B cell (primary cell): ENCODE measurements around the gene SLIT3. TPM values are rescaled to one million over a fixed set of nuclear protein-coding genes. Genes with fewer than 3 reads are reported as not detected.

Source experiments
- ATAC-seq: fragments of 200-7000 bp; cut with Tn5 transposase; one replicate; pipeline ENCODE4 v1.10.0; 2021; ENCODE audit warnings: low read depth, mild to moderate bottlenecking, moderate number of reproducible peaks, moderate library complexity
- CTCF ChIA-PET: fragments of 350-600 bp; sonication (Branson Sonifier 250); formaldehyde crosslinking; loops from one replicate; lab custom pipeline; 2021; ENCODE audit warnings: antibody characterized with exemption, inconsistent platforms; lab: Charles Lee
- POLR2A ChIA-PET: fragments of 350-600 bp; sonication (Branson Sonifier 250); formaldehyde crosslinking; loops from one replicate; lab custom pipeline; 2021; ENCODE audit warnings: antibody characterized with exemption; lab: Charles Lee
- DNase-seq: peaks from one replicate; pipeline ENCODE4 v3.0.0; 2013
- H2AFZ ChIP-seq: 2 replicates; pipeline ENCODE4 v1.6.1; 2012; ENCODE audit warnings: mild to moderate bottlenecking, low read depth, low read length; ENCODE audit not compliant: insufficient read depth, poor library complexity, severe bottlenecking
- H3K27ac ChIP-seq, 2 donors: 1 replicate in 1 of 2; 2 replicates in 1 of 2; pipeline ENCODE4 v1.5.1; 2012 to 2013; ENCODE audit warnings: low read length in 2 of 2, mild to moderate bottlenecking in 2 of 2, moderate library complexity in 1 of 2
- H3K27me3 ChIP-seq, 4 experiments: fragments of 200-600 bp in 1 of 4; sonication (generic) in 1 of 4; replicated peaks in 1 of 4; 1 replicate in 2 of 4; 2 replicates in 2 of 4; pipeline versions ENCODE4 v1.6.1 to v1.7.0; 2013 to 2016; ENCODE audit warnings: low read length in 3 of 4, mild to moderate bottlenecking in 2 of 4, mixed read lengths in 1 of 4, moderate library complexity in 1 of 4; ENCODE audit not compliant: insufficient read depth in 4 of 4, control insufficient read depth in 3 of 4; ENCODE audit errors: control extremely low read depth in 1 of 4
- H3K36me3 ChIP-seq, 2 experiments: replicated peaks in 1 of 2; 1 replicate in 1 of 2; 2 replicates in 1 of 2; pipeline versions ENCODE4 v1.6.1 to v1.7.1; 2013; ENCODE audit warnings: low read length in 1 of 2; ENCODE audit not compliant: insufficient read depth in 2 of 2, control insufficient read depth in 1 of 2; ENCODE audit errors: control extremely low read depth in 1 of 2, extremely low read depth in 1 of 2
- H3K4me1 ChIP-seq, 2 donors: fragments of 200-600 bp in 1 of 2; sonication (generic) in 1 of 2; 1 replicate in 1 of 2; 2 replicates in 1 of 2; pipeline versions ENCODE4 v1.5.1 to v1.6.1; 2013 to 2017; ENCODE audit warnings: low read length in 2 of 2; ENCODE audit not compliant: control insufficient read depth in 2 of 2, insufficient read depth in 2 of 2
- H3K4me2 ChIP-seq: replicated peaks from 2 replicates; pipeline ENCODE3; 2012; ENCODE audit warnings: mild to moderate bottlenecking, low read depth, low read length; ENCODE audit not compliant: poor library complexity, severe bottlenecking
- H3K4me3 ChIP-seq, 5 experiments: fragments of 200-600 bp in 1 of 5; sonication (generic) in 1 of 5; 1 replicate in 3 of 5; 2 replicates in 2 of 5; pipeline versions ENCODE4 v1.5.1 to v1.7.0; 2011 to 2016; ENCODE audit warnings: low read length in 4 of 5, mild to moderate bottlenecking in 4 of 5, low read depth in 2 of 5, control low read depth in 1 of 5, moderate library complexity in 1 of 5; ENCODE audit not compliant: insufficient read depth in 1 of 5; ENCODE audit errors: control extremely low read depth in 1 of 5, extremely low read depth in 1 of 5
- H3K79me2 ChIP-seq: fragments of 200-600 bp; sonication (generic); one replicate; pipeline ENCODE4 v1.6.0; 2016; ENCODE audit warnings: low read length; ENCODE audit not compliant: control insufficient read depth, insufficient read depth
- H3K9ac ChIP-seq: fragments of 200-600 bp; sonication (generic); 2 replicates; pipeline ENCODE4 v1.6.1; 2017; ENCODE audit warnings: mild to moderate bottlenecking, low read length, moderate library complexity
- H3K9me3 ChIP-seq, 3 donors: one replicate each; pipeline versions ENCODE4 v1.6.1 to v1.7.1; 2013; ENCODE audit warnings: low read length in 2 of 3; ENCODE audit not compliant: control insufficient read depth in 2 of 3, insufficient read depth in 1 of 3; ENCODE audit errors: control extremely low read depth in 1 of 3
- H4K20me1 ChIP-seq: 2 replicates; pipeline ENCODE4 v1.6.0; 2012; ENCODE audit warnings: mild to moderate bottlenecking, low read length; ENCODE audit not compliant: insufficient read depth, control insufficient read depth, poor library complexity, severe bottlenecking
- H3K27ac Mint-ChIP-seq: one replicate; pipeline ENCODE4 v1.8.0; 2021; ENCODE audit warnings: mixed read lengths
- H3K27me3 Mint-ChIP-seq: one replicate; pipeline ENCODE4 v1.8.0; 2021; ENCODE audit warnings: mixed read lengths
- H3K4me1 Mint-ChIP-seq: one replicate; pipeline ENCODE4 v1.8.0; 2021; ENCODE audit warnings: mixed read lengths
- H3K4me3 Mint-ChIP-seq: one replicate; pipeline ENCODE4 v1.8.0; 2021; ENCODE audit warnings: mixed read lengths
- H3K9me3 Mint-ChIP-seq: one replicate; pipeline ENCODE4 v1.8.0; 2022; ENCODE audit warnings: mixed read lengths; ENCODE audit not compliant: insufficient read depth
- EZH2 ChIP-seq: IDR thresholded peaks from 2 replicates; pipeline ENCODE4 v1.6.1; 2012; ENCODE audit warnings: borderline replicate concordance, low read depth, mild to moderate bottlenecking, moderate library complexity, low read length; ENCODE audit not compliant: insufficient read depth, poor library complexity, severe bottlenecking
- WGBS: methylation state at CpG from one replicate; pipeline ENCODE4 v1.1.5; 2013; ENCODE audit warnings: missing lambda C conversion rate; ENCODE audit not compliant: insufficient coverage; 5-methylcytosine and 5-hydroxymethylcytosine counted together
- intact Hi-C: fragments of 100-400 bp; cut with micrococcal nuclease; formaldehyde crosslinking; loops from one replicate; pipeline ENCODE4 v1.10.0; 2022
- polyA plus RNA-seq: library from polyadenylated mRNA; depleted of rRNA; stranded (reverse); fragments of >200 nt; gene quantifications from 2 replicates; pipeline ENCODE4 v1.2.3, GENCODE V29; 2012
- total RNA-seq, 2 donors: library from RNA; stranded (reverse); fragments of 120-200 nt in 1 of 2; gene quantifications; 1 replicate in 1 of 2; 2 replicates in 1 of 2; pipeline versions ENCODE4 v1.2.3 to v1.2.4, GENCODE V29; 2013 to 2022
- TF ChIP-seq, protein P1 (sequence below): fragments of 200-600 bp; IDR thresholded peaks from one replicate; pipeline ENCODE4 v1.8.0; 2022; ENCODE audit warnings: antibody characterized with exemption, mild to moderate bottlenecking

Gene SLIT3
- total and polyA plus RNA-seq, 2 donors (not counting 1 experiment from before 2014, with no cell fraction given), result not detected

DNA sequence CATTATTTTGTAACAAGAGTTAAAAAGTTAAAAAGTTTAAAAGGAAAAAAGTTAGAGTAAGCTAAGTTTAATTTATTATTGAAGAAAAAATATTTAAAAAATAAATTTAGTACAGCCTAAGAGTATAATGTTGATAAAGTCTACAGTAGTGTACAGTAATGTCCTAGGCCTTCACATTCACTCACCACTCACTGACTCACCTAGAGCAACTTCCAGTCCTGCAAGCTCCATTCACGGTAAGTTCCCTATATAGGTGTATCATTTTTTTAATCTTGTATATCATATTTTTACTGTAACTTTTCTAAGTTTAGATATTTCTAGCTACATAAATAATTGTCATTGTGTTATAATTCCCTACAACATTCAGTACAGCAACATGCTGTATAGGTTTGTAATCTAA, 652.4 kb downstream of the SLIT3 start:
- H3K9ac ChIP-seq, result no peak overlapping the region
- TF ChIP-seq EZH2, result no peak
- TF ChIP-seq, protein P1, sequence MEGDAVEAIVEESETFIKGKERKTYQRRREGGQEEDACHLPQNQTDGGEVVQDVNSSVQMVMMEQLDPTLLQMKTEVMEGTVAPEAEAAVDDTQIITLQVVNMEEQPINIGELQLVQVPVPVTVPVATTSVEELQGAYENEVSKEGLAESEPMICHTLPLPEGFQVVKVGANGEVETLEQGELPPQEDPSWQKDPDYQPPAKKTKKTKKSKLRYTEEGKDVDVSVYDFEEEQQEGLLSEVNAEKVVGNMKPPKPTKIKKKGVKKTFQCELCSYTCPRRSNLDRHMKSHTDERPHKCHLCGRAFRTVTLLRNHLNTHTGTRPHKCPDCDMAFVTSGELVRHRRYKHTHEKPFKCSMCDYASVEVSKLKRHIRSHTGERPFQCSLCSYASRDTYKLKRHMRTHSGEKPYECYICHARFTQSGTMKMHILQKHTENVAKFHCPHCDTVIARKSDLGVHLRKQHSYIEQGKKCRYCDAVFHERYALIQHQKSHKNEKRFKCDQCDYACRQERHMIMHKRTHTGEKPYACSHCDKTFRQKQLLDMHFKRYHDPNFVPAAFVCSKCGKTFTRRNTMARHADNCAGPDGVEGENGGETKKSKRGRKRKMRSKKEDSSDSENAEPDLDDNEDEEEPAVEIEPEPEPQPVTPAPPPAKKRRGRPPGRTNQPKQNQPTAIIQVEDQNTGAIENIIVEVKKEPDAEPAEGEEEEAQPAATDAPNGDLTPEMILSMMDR, result no peak
- no peak overlapping the region for H3K4me2 ChIP-seq
- H3K4me3 ChIP-seq, result no peak overlapping the region
- no CpG with 5 or more reads among the region's 1 CpG for WGBS
- H3K36me3 ChIP-seq, result no peaks in the 10 kb centered on the region
- Mint-ChIP-seq H3K9me3 (peaks cover 2% of the 10 kb centered on the region), H3K27ac (no peak overlapping the region), H3K4me3 (no peak overlapping the region), H3K27me3 (no peaks in the 10 kb centered on the region), H3K4me1 (no peaks in the 10 kb centered on the region)
- H2AFZ ChIP-seq, result no peak overlapping the region
- no peaks in the 10 kb centered on the region for H3K27me3 ChIP-seq
- DNase-seq (no peak), ATAC-seq (no peak)
- POLR2A ChIA-PET, result no interaction called here
- no peak overlapping the region for H3K27ac ChIP-seq
- CTCF ChIA-PET, result no interaction called here
- no peaks in the 10 kb centered on the region for H3K4me1 ChIP-seq
- no peaks in the 10 kb centered on the region for H3K79me2 ChIP-seq
- peaks cover 0 to 3% (median 0%) of the 10 kb centered on the region in 3 donors for H3K9me3 ChIP-seq
- H4K20me1 ChIP-seq, result no peaks in the 10 kb centered on the region
- intact Hi-C loops, result no loop called here

DNA sequence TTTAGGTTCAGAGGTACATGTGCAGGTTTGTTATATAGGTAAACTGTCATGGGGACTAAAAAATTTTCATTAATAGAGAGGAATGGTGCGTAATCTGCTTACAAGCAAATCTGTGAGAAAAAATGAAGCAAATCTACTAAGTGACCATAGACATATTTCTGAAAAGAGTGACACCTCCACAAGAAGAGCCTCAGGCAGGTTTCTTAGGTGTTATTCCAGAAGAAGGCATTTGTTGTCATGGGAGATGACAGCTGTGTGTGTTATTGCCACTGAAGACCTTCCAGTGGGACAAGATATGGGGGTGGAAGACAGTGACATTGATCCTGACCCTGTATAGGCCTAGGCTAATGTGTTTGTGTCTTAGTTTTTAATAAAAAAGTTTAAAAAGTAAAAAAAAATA, 652.9 kb downstream of the SLIT3 start:
- H3K27ac ChIP-seq, result no peak overlapping the region
- H3K9me3 Mint-ChIP-seq, result peaks cover 2% of the 10 kb centered on the region
- DNase-seq (no peak), ATAC-seq (no peak)
- ChIA-PET POLR2A (no interaction called here), CTCF (no interaction called here)
- H4K20me1 ChIP-seq, result no peaks in the 10 kb centered on the region
- H3K4me1 Mint-ChIP-seq, result no peaks in the 10 kb centered on the region
- H2AFZ ChIP-seq, result no peak overlapping the region
- H3K79me2 ChIP-seq, result no peaks in the 10 kb centered on the region
- H3K27me3 ChIP-seq, result no peaks in the 10 kb centered on the region
- H3K27me3 Mint-ChIP-seq, result no peaks in the 10 kb centered on the region
- H3K4me3 ChIP-seq, result no peak overlapping the region
- no peaks in the 10 kb centered on the region for H3K4me1 ChIP-seq
- TF ChIP-seq, protein P1, result no peak
- TF ChIP-seq EZH2, result no peak
- WGBS, result no CpG with 5 or more reads among the region's 1 CpG
- no peak overlapping the region for H3K27ac Mint-ChIP-seq
- H3K36me3 ChIP-seq, result no peaks in the 10 kb centered on the region
- intact Hi-C loops, result no loop called here
- no peak overlapping the region for H3K4me2 ChIP-seq
- peaks cover 0 to 4% (median 0%) of the 10 kb centered on the region in 3 donors for H3K9me3 ChIP-seq
- no peak overlapping the region for H3K4me3 Mint-ChIP-seq
- no peak overlapping the region for H3K9ac ChIP-seq
